Breast epithelium (tissue), 4 donors: ENCODE results near the gene DNAJB1. TPM values are rescaled to one million over a fixed set of nuclear protein-coding genes. Genes with fewer than 3 reads are reported as not detected.

Experiments
- DNase-seq, 2 donors: peaks; one replicate each; pipeline ENCODE4 v3.0.0-alpha.2; 2019; ENCODE audit warnings: low spot score in 2 of 2
- H3K27ac ChIP-seq, 2 donors: fragments of 200-600 bp; sonication (generic) in 1 of 2; one replicate each; pipeline ENCODE4 v1.5.1; 2016 to 2019; ENCODE audit warnings: mild to moderate bottlenecking in 1 of 2
- H3K27me3 ChIP-seq, 2 donors: fragments of 200-600 bp; sonication (generic) in 1 of 2; one replicate each; pipeline versions ENCODE4 v1.5.1 to v1.6.0; 2017 to 2019; ENCODE audit warnings: control low read depth in 1 of 2, mild to moderate bottlenecking in 1 of 2
- H3K36me3 ChIP-seq: fragments of 200-600 bp; one replicate; pipeline ENCODE4 v1.5.1; 2019
- H3K4me1 ChIP-seq, 2 donors: fragments of 200-600 bp; sonication (generic); one replicate each; pipeline ENCODE4 v1.5.1; 2016 to 2019; ENCODE audit warnings: control low read depth in 1 of 2
- H3K4me3 ChIP-seq, 3 donors: fragments of 200-600 bp; sonication (generic); 1 replicate in 2 of 3; 2 replicates in 1 of 3; pipeline ENCODE4 v1.5.1; 2016 to 2019; ENCODE audit warnings: mild to moderate bottlenecking in 3 of 3, moderate library complexity in 2 of 3
- H3K9me3 ChIP-seq, 2 donors: fragments of 200-600 bp; sonication (generic) in 1 of 2; one replicate each; pipeline ENCODE4 v1.5.1; 2016 to 2019; ENCODE audit warnings: control low read depth in 1 of 2
- POLR2A ChIP-seq: fragments of 450-650 bp; IDR thresholded peaks from one replicate; pipeline ENCODE4 v1.6.1; 2016; ENCODE audit warnings: antibody characterized with exemption, mild to moderate bottlenecking, moderate library complexity
- POLR2AphosphoS5 ChIP-seq, 3 donors: sonication (generic); formaldehyde crosslinking; IDR thresholded peaks; one replicate each; pipeline ENCODE4 v1.6.1; 2017; ENCODE audit warnings: antibody characterized with exemption in 3 of 3
- intact Hi-C: fragments of 100-400 bp; cut with DNase I; formaldehyde crosslinking; loops from one replicate; pipeline ENCODE4 v1.15.1; 2023; ENCODE audit warnings: low total_unique reads
- total RNA-seq, 3 donors: library from RNA; depleted of rRNA; stranded (reverse); fragments of >200 nt; gene quantifications; one replicate each; pipeline ENCODE4 v1.1.0, GENCODE V29; 2016
- TF ChIP-seq, protein P1 (sequence below), 3 donors: fragments of 450-650 bp; IDR thresholded peaks; one replicate each; pipeline ENCODE4 v1.5.1; 2016 to 2017; ENCODE audit warnings: antibody characterized with exemption in 3 of 3, mild to moderate bottlenecking in 3 of 3, moderate library complexity in 3 of 3

The DNAJB1 gene
- total RNA-seq, 3 donors from 2014 or later = 59.0 to 166 (median 102) TPM

DNA sequence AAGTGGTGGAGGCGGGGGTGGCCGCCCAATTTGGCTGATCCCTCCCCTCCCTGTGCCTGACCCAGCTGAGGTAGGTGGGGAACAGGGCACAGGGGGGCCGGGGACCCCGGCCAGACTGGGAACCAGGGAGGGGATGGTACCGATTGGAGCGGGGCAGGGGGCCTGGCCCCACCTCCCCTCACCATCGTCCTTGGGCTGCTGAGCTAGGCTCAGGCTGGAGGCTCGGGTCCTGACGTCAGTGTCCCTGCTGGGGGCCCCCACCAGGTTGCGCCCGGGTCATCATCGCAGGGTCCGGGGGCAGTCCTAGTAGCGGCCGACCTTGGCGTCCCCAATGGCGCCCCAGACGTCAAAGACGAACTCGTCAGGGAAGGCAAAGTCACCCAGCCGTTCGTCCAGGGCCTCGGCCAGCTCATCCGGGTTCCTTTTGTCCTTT is 40.1 kb downstream of the DNAJB1 start:
- TF ChIP-seq POLR2AphosphoS5 (IDR thresholded peaks at IDR 0.05) (no peak), POLR2A (no peak)
- TF ChIP-seq, protein P1, sequence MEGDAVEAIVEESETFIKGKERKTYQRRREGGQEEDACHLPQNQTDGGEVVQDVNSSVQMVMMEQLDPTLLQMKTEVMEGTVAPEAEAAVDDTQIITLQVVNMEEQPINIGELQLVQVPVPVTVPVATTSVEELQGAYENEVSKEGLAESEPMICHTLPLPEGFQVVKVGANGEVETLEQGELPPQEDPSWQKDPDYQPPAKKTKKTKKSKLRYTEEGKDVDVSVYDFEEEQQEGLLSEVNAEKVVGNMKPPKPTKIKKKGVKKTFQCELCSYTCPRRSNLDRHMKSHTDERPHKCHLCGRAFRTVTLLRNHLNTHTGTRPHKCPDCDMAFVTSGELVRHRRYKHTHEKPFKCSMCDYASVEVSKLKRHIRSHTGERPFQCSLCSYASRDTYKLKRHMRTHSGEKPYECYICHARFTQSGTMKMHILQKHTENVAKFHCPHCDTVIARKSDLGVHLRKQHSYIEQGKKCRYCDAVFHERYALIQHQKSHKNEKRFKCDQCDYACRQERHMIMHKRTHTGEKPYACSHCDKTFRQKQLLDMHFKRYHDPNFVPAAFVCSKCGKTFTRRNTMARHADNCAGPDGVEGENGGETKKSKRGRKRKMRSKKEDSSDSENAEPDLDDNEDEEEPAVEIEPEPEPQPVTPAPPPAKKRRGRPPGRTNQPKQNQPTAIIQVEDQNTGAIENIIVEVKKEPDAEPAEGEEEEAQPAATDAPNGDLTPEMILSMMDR (IDR thresholded peaks at IDR 0.05) = no peak
- Histone ChIP-seq H3K36me3 (peaks cover 5% of the 10 kb centered on the region), H3K4me3 (no peak overlapping the region), H3K9me3 (no peaks in the 10 kb centered on the region), H3K27me3 (peaks cover 0 to under 1% of the 10 kb centered on the region in 2 donors), H3K27ac (peak overlapping the region in 1 of 2 donors; percentile 52), H3K4me1 (peaks cover 0 to 7% of the 10 kb centered on the region in 2 donors)
- intact Hi-C loops = no loop called here
- DNase-seq = no peak

DNA sequence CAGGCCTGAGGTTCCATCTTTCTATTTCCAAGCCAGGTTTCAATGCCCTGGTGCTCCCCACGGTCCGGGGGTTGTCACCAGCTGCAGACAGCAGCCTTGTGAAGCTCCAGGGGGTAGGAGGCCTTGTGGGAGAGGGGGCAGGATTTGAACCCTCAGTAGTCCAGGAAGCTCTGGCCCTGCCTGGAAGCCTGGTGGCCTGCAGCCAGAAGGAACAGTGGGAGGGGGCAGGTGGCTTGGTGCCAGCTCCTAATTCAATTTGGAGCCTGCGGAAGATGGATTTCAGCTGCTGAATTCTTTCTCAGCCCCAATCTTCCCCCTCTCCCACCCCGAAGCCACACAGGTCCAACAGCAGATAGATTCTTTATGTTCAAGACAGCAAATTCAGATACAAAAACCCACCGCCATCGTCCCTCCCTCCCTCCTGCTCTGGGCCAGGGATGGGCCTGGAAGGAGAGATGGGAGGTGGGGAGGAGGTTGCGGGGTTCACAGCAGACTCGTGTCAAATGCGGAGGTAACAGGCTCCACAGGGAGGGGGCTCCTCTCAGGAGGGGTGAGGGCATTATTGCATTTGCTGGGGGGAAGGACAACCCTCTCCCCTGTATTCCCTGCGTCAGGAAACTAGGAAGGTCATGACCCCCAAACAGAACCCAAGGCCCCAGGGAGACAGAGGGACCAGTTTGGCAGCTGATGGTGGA is 40.6 kb downstream of the DNAJB1 start:
- Histone ChIP-seq H3K4me3 (no peak overlapping the region), H3K27me3 (peaks cover 0 to 3% of the 10 kb centered on the region in 2 donors), H3K9me3 (no peaks in the 10 kb centered on the region), H3K4me1 (peaks cover 0 to 7% of the 10 kb centered on the region in 2 donors), H3K27ac (peak overlapping the region in 1 of 2 donors; percentile 52), H3K36me3 (peaks cover 5% of the 10 kb centered on the region)
- no peak for DNase-seq
- intact Hi-C loops = no loop called here
- no peak for TF ChIP-seq POLR2AphosphoS5 (IDR thresholded peaks at IDR 0.05)
- TF ChIP-seq POLR2A = no peak
- TF ChIP-seq, protein P1 (IDR thresholded peaks at IDR 0.05) = no peak

DNA sequence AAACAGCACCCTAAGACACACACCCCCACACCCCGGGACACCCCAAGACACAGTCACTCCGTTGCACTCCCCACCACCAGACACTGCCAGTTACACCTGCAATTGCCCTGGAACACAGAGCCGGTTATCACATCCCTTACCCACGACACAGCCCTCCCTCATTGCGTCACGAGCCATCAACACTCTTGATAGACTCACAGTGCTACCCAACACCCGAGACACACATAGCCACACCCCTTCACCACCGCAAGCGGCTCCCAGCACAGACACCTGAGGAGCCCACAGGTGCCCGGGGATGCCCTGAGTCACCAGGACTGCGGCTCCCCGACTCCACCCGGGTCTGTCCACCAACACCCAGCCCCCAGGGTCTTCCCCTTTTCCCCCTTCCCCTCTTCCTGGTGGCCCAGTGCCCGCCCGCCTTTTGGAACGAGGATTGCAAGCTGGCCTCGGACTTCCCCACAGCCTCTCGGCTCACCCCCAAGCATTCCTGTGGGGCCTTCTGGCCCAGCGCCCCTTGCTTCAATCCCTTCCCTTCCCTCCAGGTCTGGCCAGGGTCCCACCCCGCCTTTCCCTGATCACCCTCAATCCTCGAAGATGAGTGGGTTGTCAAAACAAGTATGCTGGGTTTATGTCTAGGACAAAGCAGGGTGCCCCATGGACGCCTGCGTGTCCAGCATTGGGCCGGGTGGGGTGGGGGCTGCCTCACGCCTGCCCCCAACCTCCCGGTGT is 41.4 kb downstream of the DNAJB1 start:
- no peak for DNase-seq
- H3K4me3 ChIP-seq = peak overlapping the region in 1 of 3 donors; percentile 25
- TF ChIP-seq, protein P1 (IDR thresholded peaks at IDR 0.05) = no peak
- TF ChIP-seq POLR2A (no peak), POLR2AphosphoS5 (IDR thresholded peaks at IDR 0.05) (no peak)
- H3K27ac ChIP-seq = peak overlapping the region in 1 of 2 donors; percentile 52
- H3K27me3 ChIP-seq = peaks cover 0 to 3% of the 10 kb centered on the region in 2 donors
- peaks cover 6 to 7% of the 10 kb centered on the region in 2 donors for H3K4me1 ChIP-seq
- H3K9me3 ChIP-seq = no peaks in the 10 kb centered on the region
- H3K36me3 ChIP-seq = peaks cover 5% of the 10 kb centered on the region
- intact Hi-C loops = no loop called here

DNA sequence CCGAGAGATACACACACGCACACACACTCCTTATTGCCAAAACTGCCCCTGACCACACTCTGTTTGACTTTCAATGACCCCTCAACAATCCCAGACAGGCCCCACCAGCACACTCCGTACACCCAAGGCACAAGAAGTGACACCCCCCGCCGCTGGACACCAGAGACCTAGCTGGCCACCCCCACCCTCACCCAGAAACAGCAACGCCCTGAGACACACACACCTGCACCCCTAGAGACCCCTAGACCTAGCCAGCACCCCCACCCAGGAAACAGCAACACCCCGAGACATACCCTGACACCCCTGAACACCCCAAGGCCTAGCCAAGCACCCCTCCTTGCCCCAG is 41.9 kb downstream of the DNAJB1 start:
- no peaks in the 10 kb centered on the region for H3K9me3 ChIP-seq
- DNase-seq = no peak
- TF ChIP-seq, protein P1 (IDR thresholded peaks at IDR 0.05) = no peak
- no peak for TF ChIP-seq POLR2AphosphoS5 (IDR thresholded peaks at IDR 0.05)
- no peak for TF ChIP-seq POLR2A
- no peak overlapping the region for H3K4me3 ChIP-seq
- H3K36me3 ChIP-seq = peaks cover 5% of the 10 kb centered on the region
- peaks cover 7% of the 10 kb centered on the region in 2 donors for H3K4me1 ChIP-seq
- peak overlapping the region in 1 of 2 donors; percentile 52 for H3K27ac ChIP-seq
- intact Hi-C loops = no loop called here
- H3K27me3 ChIP-seq = peaks cover 0 to 3% of the 10 kb centered on the region in 2 donors
